H9 (cell line): ENCODE results near the gene CR1. TPM values are rescaled to one million over a fixed set of nuclear protein-coding genes. Genes with fewer than 3 reads are reported as not detected.

ENCODE experiments used
- DNase-seq: peaks from one replicate; pipeline ENCODE4 v3.0.0-alpha.2; 2017
- H2AFZ ChIP-seq: one replicate; pipeline ENCODE4 v1.6.1; 2013; ENCODE audit warnings: mild to moderate bottlenecking, low read length, control low read depth, moderate library complexity
- H2AK5ac ChIP-seq: 2 replicates; pipeline ENCODE4 v1.6.1; 2013; ENCODE audit warnings: low read length, control low read depth, mixed read lengths; ENCODE audit not compliant: insufficient read length
- H2BK120ac ChIP-seq: one replicate; pipeline ENCODE4 v1.6.1; 2013; ENCODE audit warnings: low read depth, mild to moderate bottlenecking, low read length, control low read depth, inconsistent platforms; ENCODE audit not compliant: poor library complexity, severe bottlenecking
- H2BK12ac ChIP-seq: 2 replicates; pipeline ENCODE4 v1.6.1; 2013; ENCODE audit warnings: low read length, control low read depth, mixed read lengths, low read depth; ENCODE audit not compliant: insufficient read length
- H2BK15ac ChIP-seq: 2 replicates; pipeline ENCODE4 v1.6.1; 2013; ENCODE audit warnings: low read depth, low read length, control low read depth
- H2BK20ac ChIP-seq: one replicate; pipeline ENCODE4 v1.6.1; 2013; ENCODE audit warnings: low read depth, mild to moderate bottlenecking, low read length, control low read depth, inconsistent platforms; ENCODE audit not compliant: poor library complexity, severe bottlenecking
- H2BK5ac ChIP-seq: 2 replicates; pipeline ENCODE4 v1.6.1; 2013; ENCODE audit warnings: low read length, control low read depth, mixed read lengths; ENCODE audit not compliant: insufficient read length
- H3K14ac ChIP-seq: 2 replicates; pipeline ENCODE4 v1.6.1; 2013; ENCODE audit warnings: low read length, control low read depth; ENCODE audit not compliant: insufficient read depth
- H3K18ac ChIP-seq: 2 replicates; pipeline ENCODE4 v1.6.1; 2013; ENCODE audit warnings: low read depth, mild to moderate bottlenecking, mixed read lengths, low read length, control low read depth; ENCODE audit not compliant: insufficient read length
- H3K23ac ChIP-seq: 2 replicates; pipeline ENCODE4 v1.6.1; 2013; ENCODE audit warnings: low read length, control low read depth, mixed read lengths, low read depth; ENCODE audit not compliant: insufficient read length
- H3K23me2 ChIP-seq: 2 replicates; pipeline ENCODE4 v1.6.1; 2013; ENCODE audit warnings: low read depth, mild to moderate bottlenecking, mixed read lengths, low read length, control low read depth; ENCODE audit not compliant: insufficient read length, poor library complexity, severe bottlenecking
- H3K27ac ChIP-seq: 2 replicates; pipeline ENCODE4 v1.5.1; 2013; ENCODE audit warnings: low read length, control low read depth, mixed read lengths, low read depth; ENCODE audit not compliant: insufficient read length
- H3K27me3 ChIP-seq: 2 replicates; pipeline ENCODE4 v1.6.1; 2013; ENCODE audit warnings: low read length, control low read depth, inconsistent platforms; ENCODE audit not compliant: insufficient read depth
- H3K4ac ChIP-seq: 2 replicates; pipeline ENCODE4 v1.6.1; 2013; ENCODE audit warnings: low read depth, mild to moderate bottlenecking, control low read depth, inconsistent platforms, low read length, moderate library complexity
- H3K4me1 ChIP-seq: 2 replicates; pipeline ENCODE4 v1.6.1; 2013; ENCODE audit warnings: low read length, control low read depth, inconsistent platforms; ENCODE audit not compliant: insufficient read depth
- H3K4me2 ChIP-seq: 2 replicates; pipeline ENCODE4 v1.6.1; 2013; ENCODE audit warnings: low read length, control low read depth, mixed read lengths; ENCODE audit not compliant: insufficient read length, insufficient read depth
- H3K56ac ChIP-seq: 2 replicates; pipeline ENCODE4 v1.6.1; 2013; ENCODE audit warnings: low read depth, mild to moderate bottlenecking, mixed read lengths, low read length, control low read depth; ENCODE audit not compliant: insufficient read length
- H3K79me1 ChIP-seq: 2 replicates; pipeline ENCODE4 v1.6.1; 2013; ENCODE audit warnings: low read depth, mild to moderate bottlenecking, moderate library complexity, low read length, control low read depth, inconsistent platforms; ENCODE audit not compliant: insufficient read depth, poor library complexity, severe bottlenecking
- H3K79me2 ChIP-seq: 2 replicates; pipeline ENCODE4 v1.6.1; 2013; ENCODE audit warnings: low read length, control low read depth, inconsistent platforms; ENCODE audit not compliant: insufficient read depth
- H3K9ac ChIP-seq: 2 replicates; pipeline ENCODE4 v1.6.1; 2013; ENCODE audit warnings: low read length, control low read depth, mixed read lengths; ENCODE audit not compliant: insufficient read length; ENCODE audit errors: extremely low read depth
- H3K9me3 ChIP-seq: one replicate; pipeline ENCODE4 v1.6.1; 2013; ENCODE audit warnings: low read depth, low read length, inconsistent platforms; ENCODE audit not compliant: control insufficient read depth
- H3T11ph ChIP-seq: one replicate; pipeline ENCODE4 v1.6.1; 2013; ENCODE audit warnings: mild to moderate bottlenecking, low read length, control low read depth, inconsistent platforms
- H4K20me1 ChIP-seq: one replicate; pipeline ENCODE4 v1.6.1; 2013; ENCODE audit not compliant: control insufficient read depth, insufficient read length, insufficient read depth
- H4K5ac ChIP-seq: 2 replicates; pipeline ENCODE4 v1.6.1; 2013; ENCODE audit warnings: low read depth, mild to moderate bottlenecking, mixed read lengths, low read length, control low read depth; ENCODE audit not compliant: insufficient read length
- H4K8ac ChIP-seq: replicated peaks from 2 replicates; pipeline ENCODE4 v1.6.1; 2013; ENCODE audit warnings: low read length, control low read depth, mixed read lengths, low read depth; ENCODE audit not compliant: insufficient read length
- H4K91ac ChIP-seq: 2 replicates; pipeline ENCODE4 v1.6.1; 2013; ENCODE audit warnings: low read depth, mild to moderate bottlenecking, moderate library complexity, mixed read lengths, low read length, control low read depth; ENCODE audit not compliant: insufficient read length
- H3K27ac Mint-ChIP-seq, 3 experiments: 2 replicates in 2 of 3; 3 replicates in 1 of 3; pipeline ENCODE4 v1.8.0; 2020 to 2021; ENCODE audit warnings: mixed read lengths in 3 of 3, mild to moderate bottlenecking in 1 of 3, moderate library complexity in 1 of 3
- H3K27me3 Mint-ChIP-seq: 2 replicates; pipeline ENCODE4 v1.8.0; 2021; ENCODE audit warnings: low read depth, mild to moderate bottlenecking, moderate library complexity, mixed read lengths
- H3K36me3 Mint-ChIP-seq, 3 experiments: 2 replicates in 2 of 3; 3 replicates in 1 of 3; pipeline ENCODE4 v1.8.0; 2020 to 2021; ENCODE audit warnings: low read depth in 3 of 3, mixed read lengths in 3 of 3; ENCODE audit not compliant: insufficient read depth in 1 of 3
- H3K4me1 Mint-ChIP-seq, 2 experiments: 2 replicates each; pipeline ENCODE4 v1.8.0; 2020; ENCODE audit warnings: mixed read lengths in 2 of 2
- H3K4me3 Mint-ChIP-seq, 2 experiments: 2 replicates in 1 of 2; 3 replicates in 1 of 2; pipeline ENCODE4 v1.8.0; 2020 to 2021; ENCODE audit warnings: mild to moderate bottlenecking in 2 of 2, mixed read lengths in 2 of 2, moderate library complexity in 1 of 2
- H3K9me3 Mint-ChIP-seq, 2 experiments: 2 replicates in 1 of 2; 3 replicates in 1 of 2; pipeline ENCODE4 v1.8.0; 2020; ENCODE audit warnings: mild to moderate bottlenecking in 2 of 2, mixed read lengths in 2 of 2, moderate library complexity in 1 of 2
- total RNA-seq: library from RNA; stranded (reverse); gene quantifications from 2 replicates; pipeline ENCODE4 v1.2.1, GENCODE V29; 2021
- TF ChIP-seq, protein P1 (sequence below): fragments of 200-600 bp; sonication (generic); conservative IDR thresholded peaks from 3 replicates; pipeline ENCODE4 v1.8.0; 2021; ENCODE audit warnings: antibody characterized with exemption, mild to moderate bottlenecking

The CR1 gene
- total RNA-seq, 1 experiment from 2014 or later: 0.04 TPM

DNA sequence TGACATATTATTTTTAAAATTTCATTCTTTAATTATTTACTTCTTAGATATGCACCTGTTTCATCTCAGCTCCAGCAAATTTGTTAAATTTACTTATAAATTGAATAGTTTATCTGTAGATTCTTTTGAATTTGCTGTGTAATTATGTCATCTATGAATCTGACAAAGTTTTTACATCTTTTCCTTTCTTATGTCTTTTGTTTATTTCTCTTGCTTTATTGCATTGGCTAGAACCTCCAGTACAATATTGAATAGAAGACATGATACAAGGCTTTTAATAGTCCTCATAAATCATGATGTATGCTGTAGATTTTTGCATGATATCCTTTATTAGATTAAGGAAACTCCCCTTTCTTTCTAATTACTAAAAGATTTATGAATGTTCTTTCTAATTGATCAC, 20.8 kb downstream of the CR1 start:
- no peak overlapping the region for H3K14ac ChIP-seq
- no peak overlapping the region for H3K18ac ChIP-seq
- no peak overlapping the region for H3K56ac ChIP-seq
- H3K9ac ChIP-seq: no peak overlapping the region
- no peaks in the 10 kb centered on the region for H3K79me2 ChIP-seq
- H3K27ac ChIP-seq: no peak overlapping the region
- H4K5ac ChIP-seq: no peak overlapping the region
- H2BK120ac ChIP-seq: no peak overlapping the region
- H3K23ac ChIP-seq: no peak overlapping the region
- H3K4me3 Mint-ChIP-seq: no peak overlapping the region
- no peak overlapping the region for H3K4me2 ChIP-seq
- H2AFZ ChIP-seq: no peak overlapping the region
- TF ChIP-seq, protein P1, sequence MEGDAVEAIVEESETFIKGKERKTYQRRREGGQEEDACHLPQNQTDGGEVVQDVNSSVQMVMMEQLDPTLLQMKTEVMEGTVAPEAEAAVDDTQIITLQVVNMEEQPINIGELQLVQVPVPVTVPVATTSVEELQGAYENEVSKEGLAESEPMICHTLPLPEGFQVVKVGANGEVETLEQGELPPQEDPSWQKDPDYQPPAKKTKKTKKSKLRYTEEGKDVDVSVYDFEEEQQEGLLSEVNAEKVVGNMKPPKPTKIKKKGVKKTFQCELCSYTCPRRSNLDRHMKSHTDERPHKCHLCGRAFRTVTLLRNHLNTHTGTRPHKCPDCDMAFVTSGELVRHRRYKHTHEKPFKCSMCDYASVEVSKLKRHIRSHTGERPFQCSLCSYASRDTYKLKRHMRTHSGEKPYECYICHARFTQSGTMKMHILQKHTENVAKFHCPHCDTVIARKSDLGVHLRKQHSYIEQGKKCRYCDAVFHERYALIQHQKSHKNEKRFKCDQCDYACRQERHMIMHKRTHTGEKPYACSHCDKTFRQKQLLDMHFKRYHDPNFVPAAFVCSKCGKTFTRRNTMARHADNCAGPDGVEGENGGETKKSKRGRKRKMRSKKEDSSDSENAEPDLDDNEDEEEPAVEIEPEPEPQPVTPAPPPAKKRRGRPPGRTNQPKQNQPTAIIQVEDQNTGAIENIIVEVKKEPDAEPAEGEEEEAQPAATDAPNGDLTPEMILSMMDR: no peak
- no peak overlapping the region for H3K4ac ChIP-seq
- no peaks in the 10 kb centered on the region for H3K27me3 ChIP-seq
- H3K36me3 Mint-ChIP-seq: peaks cover 0 to 4% (median 0%) of the 10 kb centered on the region in 3 experiments; a peak in 1 of 7 replicates
- H3K23me2 ChIP-seq: no peaks in the 10 kb centered on the region
- H2AK5ac ChIP-seq: no peak overlapping the region
- H3K79me1 ChIP-seq: no peaks in the 10 kb centered on the region
- no peak overlapping the region for H2BK20ac ChIP-seq
- no peak for DNase-seq
- no peaks in the 10 kb centered on the region; a peak in 1 of 5 replicates for H3K9me3 Mint-ChIP-seq
- H2BK15ac ChIP-seq: no peak overlapping the region
- no peaks in the 10 kb centered on the region for H3K9me3 ChIP-seq
- H3K4me1 ChIP-seq: no peaks in the 10 kb centered on the region; the same call in 1 of the 2 replicates
- H2BK12ac ChIP-seq: no peak overlapping the region
- H3T11ph ChIP-seq: no peak overlapping the region
- no peak overlapping the region for H4K8ac ChIP-seq
- no peak overlapping the region for H2BK5ac ChIP-seq
- H4K20me1 ChIP-seq: no peaks in the 10 kb centered on the region
- H3K27me3 Mint-ChIP-seq: no peaks in the 10 kb centered on the region; the same call in 1 of the 2 replicates
- no peak overlapping the region for H4K91ac ChIP-seq
- no peak overlapping the region for H3K27ac Mint-ChIP-seq
- H3K4me1 Mint-ChIP-seq: peaks cover 4 to 6% of the 10 kb centered on the region in 2 experiments; a peak in 2 of 4 replicates
